GM12873 (cell line): ENCODE data around the gene PTPRQ.

Experiments
- CTCF ChIP-seq: IDR thresholded peaks from 2 replicates; pipeline ENCODE4 v1.5.1; 2012; ENCODE audit warnings: low read depth, mild to moderate bottlenecking, moderate library complexity, low read length, control low read depth; ENCODE audit not compliant: insufficient read depth; ENCODE audit errors: missing control alignments

Gene PTPRQ

DNA sequence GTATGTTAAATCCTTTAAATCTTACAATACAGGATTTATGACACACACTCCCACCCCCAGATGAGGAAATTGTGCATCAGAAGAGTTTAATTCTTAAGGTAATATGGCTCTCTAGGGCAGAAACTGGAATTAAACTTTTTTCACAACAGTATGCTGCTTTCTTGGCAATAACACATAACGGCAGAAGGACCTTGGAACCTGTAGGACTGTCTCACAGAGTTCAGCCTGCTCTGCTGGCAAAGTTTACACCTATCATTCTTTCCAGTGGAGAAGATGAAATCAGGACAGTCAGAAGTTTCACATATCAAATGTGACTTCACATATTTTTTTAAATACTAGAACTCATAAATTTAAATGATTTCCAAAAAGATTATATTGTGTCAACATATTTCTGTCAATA is 232.8 kb downstream of the PTPRQ start:
- no peak for TF ChIP-seq CTCF

DNA sequence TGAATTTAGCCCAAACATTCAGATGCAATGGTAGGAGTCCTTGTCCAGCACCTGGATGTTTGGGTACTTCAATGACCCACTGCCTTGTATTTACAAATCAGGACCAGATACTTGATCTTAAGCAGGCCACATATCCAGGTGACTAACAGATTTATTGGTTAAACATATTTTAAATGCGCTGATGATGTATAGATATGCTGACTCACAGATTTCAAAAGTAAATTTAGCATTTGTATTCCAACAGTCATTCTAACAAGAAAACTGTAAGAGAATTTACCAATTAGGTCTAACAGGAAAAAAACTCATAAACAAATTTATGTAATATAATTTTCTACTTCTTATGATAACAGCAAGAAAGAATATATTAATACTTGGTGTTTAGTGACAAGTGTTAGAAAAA is 234.0 kb downstream of the PTPRQ start:
- no peak for TF ChIP-seq CTCF

DNA sequence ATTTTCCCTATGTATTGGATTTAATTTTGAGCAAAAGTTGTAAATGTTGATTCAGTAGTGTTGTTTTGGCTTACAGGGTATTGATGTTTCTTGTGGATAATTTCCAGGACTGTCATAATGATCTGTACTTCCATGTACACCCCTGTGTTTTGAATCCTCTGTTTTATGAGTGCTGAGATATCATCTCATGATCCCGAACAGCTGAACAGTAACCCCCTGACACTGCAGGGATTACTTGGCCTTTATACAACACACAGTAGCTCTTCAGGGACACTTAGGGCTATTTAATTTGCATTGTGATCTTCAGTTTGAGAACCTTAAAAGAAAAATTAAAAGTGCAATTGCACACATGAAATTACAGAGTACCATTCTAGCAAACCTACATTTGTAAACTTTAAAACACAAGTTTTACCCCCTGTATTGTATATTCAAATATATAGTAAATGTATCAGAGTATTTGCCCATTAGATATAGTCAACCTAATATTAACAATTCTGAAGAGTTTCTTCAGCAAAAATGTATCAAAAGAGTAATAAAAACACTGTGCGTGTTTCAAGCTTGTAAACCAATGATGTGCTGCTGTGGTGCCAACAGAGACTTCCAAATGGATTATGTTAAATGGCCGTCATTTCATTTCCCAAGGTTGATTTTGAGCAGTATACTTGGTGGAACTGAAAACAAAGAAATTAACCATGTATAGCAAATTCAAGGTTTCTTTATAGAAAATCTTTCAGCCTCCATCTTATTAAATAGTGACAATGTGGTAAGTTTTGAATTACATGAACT is 235.5 kb downstream of the PTPRQ start:
- no peak for TF ChIP-seq CTCF

DNA sequence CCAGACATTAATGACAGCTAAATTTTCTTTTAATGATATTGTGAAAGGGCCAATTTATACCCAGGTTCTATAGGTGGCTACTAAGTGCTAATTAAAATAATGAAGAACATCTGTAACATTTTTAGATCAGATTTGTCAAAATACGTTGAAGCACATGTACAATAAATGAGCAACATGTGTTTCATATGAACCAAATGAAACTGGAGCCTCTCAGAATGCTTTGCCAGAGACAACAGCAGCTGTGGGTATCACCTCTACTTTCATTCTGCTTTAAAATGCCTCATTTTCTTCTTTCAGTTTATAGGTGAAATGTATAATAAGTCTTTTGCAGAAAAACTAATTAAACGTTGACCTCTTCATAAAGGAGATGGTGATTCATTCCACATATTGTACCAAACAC is 237.3 kb downstream of the PTPRQ start:
- no peak for TF ChIP-seq CTCF

DNA sequence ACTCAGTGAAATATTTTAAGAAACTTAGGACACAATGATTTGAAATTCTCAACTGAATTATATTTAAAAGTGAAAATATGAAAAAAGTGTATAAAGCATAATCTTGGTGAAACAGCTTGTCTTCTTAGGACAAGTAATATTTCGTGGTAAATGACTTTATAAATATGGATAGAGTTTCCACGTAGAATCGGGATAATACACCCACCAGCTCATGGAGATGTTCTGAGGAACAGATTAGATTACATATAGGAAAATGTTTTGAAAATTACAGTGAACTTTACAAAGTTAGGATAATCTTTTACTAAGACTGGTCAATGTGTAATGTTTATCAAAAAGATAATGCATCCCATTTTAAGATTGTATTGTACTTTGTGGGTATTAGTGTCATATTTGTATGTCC is 237.8 kb downstream of the PTPRQ start:
- no peak for TF ChIP-seq CTCF

GRCh38 chr12:80684077-80684495 is 240.1 kb downstream of the PTPRQ start:
- no peak for TF ChIP-seq CTCF

DNA sequence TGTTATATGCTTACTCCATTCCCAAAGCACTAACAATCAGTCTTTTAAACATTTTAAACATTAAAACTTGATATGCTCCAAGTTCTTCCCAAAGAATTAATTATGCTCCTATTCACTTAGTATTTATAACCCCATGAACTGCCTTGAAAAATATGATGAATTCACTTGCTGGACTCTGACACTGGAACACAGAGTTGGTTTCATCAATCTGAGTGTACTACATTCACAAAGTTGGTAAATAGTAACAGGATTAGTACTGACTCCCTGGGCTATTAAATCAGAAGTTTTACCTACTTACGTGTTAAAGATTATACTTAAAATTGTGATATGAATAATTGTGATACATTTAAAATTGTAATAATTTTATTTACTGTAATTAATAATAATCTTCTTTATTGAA is 246.1 kb downstream of the PTPRQ start:
- no peak for TF ChIP-seq CTCF
